Fibroblast of skin of abdomen (primary cell): Measurements from ENCODE around the gene SYNDIG1L.

ENCODE experiments used
- DNase-seq: peaks from one replicate; pipeline ENCODE4 v3.0.0-alpha.2; 2013

SYNDIG1L gene

GRCh38 chr14:74429221-74429691 lies 3.2 kb upstream of the SYNDIG1L start:
- no peak for DNase-seq

GRCh38 chr14:74427651-74428050 lies 1.6 kb upstream of the SYNDIG1L start:
- DNase-seq = no peak

GRCh38 chr14:74425525-74426201 lies 347 bp downstream of the SYNDIG1L start:
- peak; percentile 15 for DNase-seq

- no peak for DNase-seq
Observed at GRCh38 chr14:74424606-74425005, 1.4 kb downstream of the SYNDIG1L start.

GRCh38 chr14:74423246-74423645 lies 2.8 kb downstream of the SYNDIG1L start:
- no peak for DNase-seq

GRCh38 chr14:74421981-74422380 lies 4.0 kb downstream of the SYNDIG1L start:
- no peak for DNase-seq

- no peak for DNase-seq
Observed at GRCh38 chr14:74419086-74419485, 6.9 kb downstream of the SYNDIG1L start.

GRCh38 chr14:74418031-74418430 lies 8.0 kb downstream of the SYNDIG1L start:
- no peak for DNase-seq

GRCh38 chr14:74417611-74418010 lies 8.4 kb downstream of the SYNDIG1L start:
- no peak for DNase-seq

- no peak for DNase-seq
Observed at GRCh38 chr14:74417201-74417600, 8.8 kb downstream of the SYNDIG1L start.

GRCh38 chr14:74415115-74415437 lies 10.9 kb downstream of the SYNDIG1L start:
- DNase-seq = no peak

GRCh38 chr14:74414403-74415114 lies 11.5 kb downstream of the SYNDIG1L start:
- DNase-seq = peak; percentile 5

- DNase-seq = no peak
Observed at GRCh38 chr14:74413627-74414026, 12.4 kb downstream of the SYNDIG1L start.

- no peak for DNase-seq
Observed at GRCh38 chr14:74412753-74413152, 13.3 kb downstream of the SYNDIG1L start.

- DNase-seq = no peak
Observed at GRCh38 chr14:74411671-74412070, 14.3 kb downstream of the SYNDIG1L start.

- DNase-seq = no peak
Observed at GRCh38 chr14:74409441-74409840, 16.6 kb downstream of the SYNDIG1L start.

GRCh38 chr14:74408870-74409269 lies 17.1 kb downstream of the SYNDIG1L start:
- no peak for DNase-seq

GRCh38 chr14:74407801-74408154 lies 18.2 kb downstream of the SYNDIG1L start:
- no peak for DNase-seq

GRCh38 chr14:74407021-74407800 lies 18.8 kb downstream of the SYNDIG1L start:
- DNase-seq = no peak

- DNase-seq = no peak
Observed at GRCh38 chr14:74405663-74406062, 20.3 kb downstream of the SYNDIG1L start.

- no peak for DNase-seq
Observed at GRCh38 chr14:74404435-74404834, 21.6 kb downstream of the SYNDIG1L start.

GRCh38 chr14:74403619-74404417 lies 22.2 kb downstream of the SYNDIG1L start:
- DNase-seq = no peak
